HFFc6 (cell line): Measurements from ENCODE around the gene PMIS2. TPM values are rescaled to one million over a fixed set of nuclear protein-coding genes. Genes with fewer than 3 reads are reported as not detected.

Experiments
- DNase-seq: peaks from one replicate; pipeline ENCODE4 v3.0.0-alpha.2; 2018
- H3K27ac Mint-ChIP-seq: 2 replicates; pipeline ENCODE4 v1.8.0; 2020; ENCODE audit warnings: mild to moderate bottlenecking, mixed read lengths
- H3K27me3 Mint-ChIP-seq: 2 replicates; pipeline ENCODE4 v1.8.0; 2021; ENCODE audit warnings: mild to moderate bottlenecking, moderate library complexity, mixed read lengths; ENCODE audit not compliant: insufficient read depth
- H3K36me3 Mint-ChIP-seq: 2 replicates; pipeline ENCODE4 v1.8.0; 2021; ENCODE audit warnings: low read depth, mixed read lengths
- H3K4me1 Mint-ChIP-seq: 2 replicates; pipeline ENCODE4 v1.8.0; 2020; ENCODE audit warnings: low read depth, mixed read lengths
- H3K4me3 Mint-ChIP-seq: 2 replicates; pipeline ENCODE4 v1.8.0; 2020; ENCODE audit warnings: mild to moderate bottlenecking, moderate library complexity, mixed read lengths
- H3K9me3 Mint-ChIP-seq: 2 replicates; pipeline ENCODE4 v1.8.0; 2020; ENCODE audit warnings: mild to moderate bottlenecking, mixed read lengths
- CTCF ChIP-seq: fragments of 200-600 bp; sonication (generic); IDR thresholded peaks from 2 replicates; pipeline ENCODE4 v1.5.0; 2021; ENCODE audit warnings: antibody characterized with exemption, mild to moderate bottlenecking
- total RNA-seq, 6 experiments: library from RNA; stranded (reverse); fragmentation: NEBNext Ultra II Directional; extraction: Animal tissue kit (Norgen Biotek cat#: 25700); gene quantifications; 2 replicates in 1 of 6; 3 replicates in 5 of 6; pipeline ENCODE4 v1.2.3, GENCODE V29; 2021

The PMIS2 gene
- total RNA-seq, 6 experiments from 2014 or later: not detected

- Mint-ChIP-seq H3K27me3 (no peaks in the 10 kb centered on the region), H3K4me1 (peaks cover 5% of the 10 kb centered on the region), H3K36me3 (0 out of 2 replicates have a peak, but pooled peaks cover under 1% of the 10 kb centered on the region), H3K4me3 (no peak overlapping the region), H3K9me3 (no peaks in the 10 kb centered on the region), H3K27ac (no peak overlapping the region)
- no peak for DNase-seq
- no peak for TF ChIP-seq CTCF
Measured at GRCh38 chr19:35623327-35624010, 37.5 kb downstream of the PMIS2 start.

- peaks cover 33% of the 10 kb centered on the region for H3K36me3 Mint-ChIP-seq
- TF ChIP-seq CTCF: no peak
- H3K4me1 Mint-ChIP-seq: peaks cover 12% of the 10 kb centered on the region
- no peaks in the 10 kb centered on the region for H3K9me3 Mint-ChIP-seq
- DNase-seq: no peak
- H3K4me3 Mint-ChIP-seq: peak overlapping the region; percentile 99
- H3K27ac Mint-ChIP-seq: peak overlapping the region; percentile 99
- peaks cover 6% of the 10 kb centered on the region; the same call in 1 of the 2 replicates for H3K27me3 Mint-ChIP-seq
Measured at GRCh38 chr19:35628264-35628564, 42.2 kb downstream of the PMIS2 start.

- H3K9me3 Mint-ChIP-seq: no peaks in the 10 kb centered on the region
- peak within 1 kb of the TSS; percentile 99 for H3K4me3 Mint-ChIP-seq
- H3K27ac Mint-ChIP-seq: peak within 1 kb of the TSS; percentile 99
- peaks cover 6% of the 10 kb centered on the region; the same call in 1 of the 2 replicates for H3K27me3 Mint-ChIP-seq
- TF ChIP-seq CTCF: no peak
- DNase-seq: peak; percentile 99
- H3K36me3 Mint-ChIP-seq: peaks cover 35% of the 10 kb centered on the region
- peaks cover 12% of the 10 kb centered on the region for H3K4me1 Mint-ChIP-seq
Measured at GRCh38 chr19:35628565-35629331, 42.8 kb downstream of the PMIS2 start, which contains the start of gene RBM42. RBM42 (plus strand) TSS chr19:35629036; CDS start chr19:35629154, 118 bp downstream.

- Mint-ChIP-seq H3K9me3 (no peaks in the 10 kb centered on the region), H3K27ac (peak overlapping the region; percentile 99), H3K36me3 (peaks cover 35% of the 10 kb centered on the region), H3K27me3 (peaks cover 6% of the 10 kb centered on the region; the same call in 1 of the 2 replicates), H3K4me3 (peak overlapping the region; percentile 99), H3K4me1 (peaks cover 12% of the 10 kb centered on the region)
- no peak for DNase-seq
- no peak for TF ChIP-seq CTCF
Measured at GRCh38 chr19:35629332-35629633, 43.3 kb downstream of the PMIS2 start.

GRCh38 chr19:35633727-35634440 lies 47.9 kb downstream of the PMIS2 start:
- no peak for TF ChIP-seq CTCF
- H3K4me1 Mint-ChIP-seq: peaks cover 2% of the 10 kb centered on the region
- no peak overlapping the region for H3K4me3 Mint-ChIP-seq
- no peak for DNase-seq
- peaks cover 2% of the 10 kb centered on the region; the same call in 1 of the 2 replicates for H3K27me3 Mint-ChIP-seq
- H3K27ac Mint-ChIP-seq: no peak overlapping the region
- H3K9me3 Mint-ChIP-seq: no peaks in the 10 kb centered on the region
- H3K36me3 Mint-ChIP-seq: peaks cover 44% of the 10 kb centered on the region
